ENCODE results near the gene SLC35G6.

GRCh38 chr17:7438656-7439460, 42.4 kb upstream of the SLC35G6 start:
- TF ChIP-seq, protein P1, sequence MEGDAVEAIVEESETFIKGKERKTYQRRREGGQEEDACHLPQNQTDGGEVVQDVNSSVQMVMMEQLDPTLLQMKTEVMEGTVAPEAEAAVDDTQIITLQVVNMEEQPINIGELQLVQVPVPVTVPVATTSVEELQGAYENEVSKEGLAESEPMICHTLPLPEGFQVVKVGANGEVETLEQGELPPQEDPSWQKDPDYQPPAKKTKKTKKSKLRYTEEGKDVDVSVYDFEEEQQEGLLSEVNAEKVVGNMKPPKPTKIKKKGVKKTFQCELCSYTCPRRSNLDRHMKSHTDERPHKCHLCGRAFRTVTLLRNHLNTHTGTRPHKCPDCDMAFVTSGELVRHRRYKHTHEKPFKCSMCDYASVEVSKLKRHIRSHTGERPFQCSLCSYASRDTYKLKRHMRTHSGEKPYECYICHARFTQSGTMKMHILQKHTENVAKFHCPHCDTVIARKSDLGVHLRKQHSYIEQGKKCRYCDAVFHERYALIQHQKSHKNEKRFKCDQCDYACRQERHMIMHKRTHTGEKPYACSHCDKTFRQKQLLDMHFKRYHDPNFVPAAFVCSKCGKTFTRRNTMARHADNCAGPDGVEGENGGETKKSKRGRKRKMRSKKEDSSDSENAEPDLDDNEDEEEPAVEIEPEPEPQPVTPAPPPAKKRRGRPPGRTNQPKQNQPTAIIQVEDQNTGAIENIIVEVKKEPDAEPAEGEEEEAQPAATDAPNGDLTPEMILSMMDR (conservative IDR thresholded peaks at IDR 0.05 in 1 of 2, IDR thresholded peaks at IDR 0.05 in 1 of 2; ENCODE audit: low read depth in 1 of 2, low read length in 2 of 2): no peak
- TF ChIP-seq EZH2 (IDR thresholded peaks at IDR 0.05; ENCODE audit: low read length, missing control alignments): peak; percentile 91
